A673 (cell line): Measurements from ENCODE around the gene VPS13D.

ENCODE experiments used
- EZH2 ChIP-seq: fragments of 200-600 bp; sonication (generic); IDR thresholded peaks from 2 replicates; pipeline ENCODE4 v1.6.1; 2017; ENCODE audit warnings: borderline replicate concordance, low read depth, mild to moderate bottlenecking, mixed read lengths, antibody characterized with exemption, low read length; ENCODE audit not compliant: poor library complexity, severe bottlenecking
- TF ChIP-seq, protein P1 (sequence below): fragments of 300-800, 200-600 bp; sonication (generic); conservative IDR thresholded peaks from 2 replicates; pipeline ENCODE4 v1.5.1; 2017; ENCODE audit warnings: low read depth, mild to moderate bottlenecking, antibody characterized with exemption, low read length, moderate library complexity, mixed read lengths

- TF ChIP-seq EZH2, result no peak
- TF ChIP-seq, protein P1, sequence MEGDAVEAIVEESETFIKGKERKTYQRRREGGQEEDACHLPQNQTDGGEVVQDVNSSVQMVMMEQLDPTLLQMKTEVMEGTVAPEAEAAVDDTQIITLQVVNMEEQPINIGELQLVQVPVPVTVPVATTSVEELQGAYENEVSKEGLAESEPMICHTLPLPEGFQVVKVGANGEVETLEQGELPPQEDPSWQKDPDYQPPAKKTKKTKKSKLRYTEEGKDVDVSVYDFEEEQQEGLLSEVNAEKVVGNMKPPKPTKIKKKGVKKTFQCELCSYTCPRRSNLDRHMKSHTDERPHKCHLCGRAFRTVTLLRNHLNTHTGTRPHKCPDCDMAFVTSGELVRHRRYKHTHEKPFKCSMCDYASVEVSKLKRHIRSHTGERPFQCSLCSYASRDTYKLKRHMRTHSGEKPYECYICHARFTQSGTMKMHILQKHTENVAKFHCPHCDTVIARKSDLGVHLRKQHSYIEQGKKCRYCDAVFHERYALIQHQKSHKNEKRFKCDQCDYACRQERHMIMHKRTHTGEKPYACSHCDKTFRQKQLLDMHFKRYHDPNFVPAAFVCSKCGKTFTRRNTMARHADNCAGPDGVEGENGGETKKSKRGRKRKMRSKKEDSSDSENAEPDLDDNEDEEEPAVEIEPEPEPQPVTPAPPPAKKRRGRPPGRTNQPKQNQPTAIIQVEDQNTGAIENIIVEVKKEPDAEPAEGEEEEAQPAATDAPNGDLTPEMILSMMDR, result no peak
Observed at GRCh38 chr1:12386130-12386529, 156.3 kb downstream of the VPS13D start.
